ENCODE results near the gene KIR3DL2. TPM values are rescaled to one million over a fixed set of nuclear protein-coding genes. Genes with fewer than 3 reads are reported as not detected.
"Not testable (repeated sequence)": the region's sequence is repeated elsewhere in the genome, so short reads cannot be mapped to it uniquely, and the experiment has no call there.

Gene KIR3DL2
- total RNA-seq, result not detected
- polyA plus RNA-seq, result under 1 TPM in 1 of 2 donors, not detected in 1; 0.20 TPM
- long read RNA-seq, donor 1, result 0 reads
- long read RNA-seq, donor 2, result 0 reads

GRCh38 chr19:54850061-54850640, at the start of gene KIR3DL2:
Gene KIR3DL2, plus strand, starts transcription at chr19:54850443. Its CDS starts 33 bp downstream, at chr19:54850476.
- ATAC-seq (ENCODE audit: low FRiP score); H3K27me3 ChIP-seq (ENCODE audit: control insufficient read depth in 1 of 2, insufficient read depth in 2 of 2, low read length in 1 of 2); DNase-seq; H3K4me1 ChIP-seq (ENCODE audit: control insufficient read depth in 1 of 2, insufficient read depth in 2 of 2, low read length in 2 of 2); intact Hi-C loops (cut with DNase I); H3K4me3 ChIP-seq (ENCODE audit: low read length in 2 of 2); H3K27ac ChIP-seq (ENCODE audit: low read depth in 1 of 2, low read length in 2 of 2); H3K36me3 ChIP-seq (ENCODE audit: control insufficient read depth in 1 of 2, insufficient read depth in 2 of 2, low read length in 1 of 2); H3K9me3 ChIP-seq (ENCODE audit: control insufficient read depth, low read length): not testable (repeated sequence)
- WGBS, 2 donors, result 83 to 89% methylated on average over 16 of the region's 16 CpGs

- intact Hi-C loops (cut with DNase I), result no loop called here
- no peak for DNase-seq
- H3K4me1 ChIP-seq (ENCODE audit: control insufficient read depth in 1 of 2, insufficient read depth in 2 of 2, low read length in 2 of 2), result no peaks in the 10 kb centered on the region
- no peaks in the 10 kb centered on the region for H3K27me3 ChIP-seq (ENCODE audit: control insufficient read depth in 1 of 2, insufficient read depth in 2 of 2, low read length in 1 of 2)
- WGBS, 2 donors, result 83 to 84% methylated on average over 10 of the region's 10 CpGs
- ATAC-seq (ENCODE audit: low FRiP score), result no peak
- H3K9me3 ChIP-seq (ENCODE audit: control insufficient read depth, low read length), result peaks cover 1% of the 10 kb centered on the region
- no peak within 1 kb of the TSS for H3K27ac ChIP-seq (ENCODE audit: low read depth in 1 of 2, low read length in 2 of 2)
- no peaks in the 10 kb centered on the region for H3K36me3 ChIP-seq (ENCODE audit: control insufficient read depth in 1 of 2, insufficient read depth in 2 of 2, low read length in 1 of 2)
- no peak within 1 kb of the TSS for H3K4me3 ChIP-seq (ENCODE audit: low read length in 2 of 2)
These were observed 46.8 kb upstream of the KIR3DL2 start, which contains the start of gene KIR2DL4 for GRCh38 chr19:54803410-54803809. Gene KIR2DL4, plus strand, starts transcription at chr19:54803610. Its CDS starts 42 bp downstream, at chr19:54803652.

- Histone ChIP-seq H3K27me3 (ENCODE audit: control insufficient read depth in 1 of 2, insufficient read depth in 2 of 2, low read length in 1 of 2) (no peaks in the 10 kb centered on the region), H3K9me3 (ENCODE audit: control insufficient read depth, low read length) (peaks cover 1% of the 10 kb centered on the region), H3K4me1 (ENCODE audit: control insufficient read depth in 1 of 2, insufficient read depth in 2 of 2, low read length in 2 of 2) (no peaks in the 10 kb centered on the region), H3K4me3 (ENCODE audit: low read length in 2 of 2) (no peak overlapping the region), H3K27ac (ENCODE audit: low read depth in 1 of 2, low read length in 2 of 2) (no peak overlapping the region), H3K36me3 (ENCODE audit: control insufficient read depth in 1 of 2, insufficient read depth in 2 of 2, low read length in 1 of 2) (no peaks in the 10 kb centered on the region)
- ATAC-seq (ENCODE audit: low FRiP score) (no peak), DNase-seq (no peak)
- intact Hi-C loops (cut with DNase I), result no loop called here
- 48 to 55% methylated on average over 5 of the region's 5 CpGs for WGBS, 2 donors
These were observed 46.1 kb upstream of the KIR3DL2 start for GRCh38 chr19:54804101-54804500.

GRCh38 chr19:54804571-54804970, 45.7 kb upstream of the KIR3DL2 start:
- no peak overlapping the region for H3K4me3 ChIP-seq (ENCODE audit: low read length in 2 of 2)
- WGBS, 2 donors, result 85% methylated on average over 10 of the region's 10 CpGs
- intact Hi-C loops (cut with DNase I), result no loop called here
- peaks cover 1% of the 10 kb centered on the region for H3K9me3 ChIP-seq (ENCODE audit: control insufficient read depth, low read length)
- DNase-seq (no peak), ATAC-seq (ENCODE audit: low FRiP score) (no peak)
- H3K4me1 ChIP-seq (ENCODE audit: control insufficient read depth in 1 of 2, insufficient read depth in 2 of 2, low read length in 2 of 2), result no peaks in the 10 kb centered on the region
- no peak overlapping the region for H3K27ac ChIP-seq (ENCODE audit: low read depth in 1 of 2, low read length in 2 of 2)
- no peaks in the 10 kb centered on the region for H3K36me3 ChIP-seq (ENCODE audit: control insufficient read depth in 1 of 2, insufficient read depth in 2 of 2, low read length in 1 of 2)
- no peaks in the 10 kb centered on the region for H3K27me3 ChIP-seq (ENCODE audit: control insufficient read depth in 1 of 2, insufficient read depth in 2 of 2, low read length in 1 of 2)

- intact Hi-C loops (cut with DNase I), result no loop called here
- WGBS, 2 donors, result 78 to 83% methylated on average over 14 of the region's 14 CpGs
- ATAC-seq (ENCODE audit: low FRiP score), result no peak
- no peaks in the 10 kb centered on the region for H3K4me1 ChIP-seq (ENCODE audit: control insufficient read depth in 1 of 2, insufficient read depth in 2 of 2, low read length in 2 of 2)
- DNase-seq, result no peak
- H3K36me3 ChIP-seq (ENCODE audit: control insufficient read depth in 1 of 2, insufficient read depth in 2 of 2, low read length in 1 of 2), result no peaks in the 10 kb centered on the region
- H3K27ac ChIP-seq (ENCODE audit: low read depth in 1 of 2, low read length in 2 of 2), result no peak overlapping the region
- no peaks in the 10 kb centered on the region for H3K27me3 ChIP-seq (ENCODE audit: control insufficient read depth in 1 of 2, insufficient read depth in 2 of 2, low read length in 1 of 2)
- no peak overlapping the region for H3K4me3 ChIP-seq (ENCODE audit: low read length in 2 of 2)
- peaks cover 1% of the 10 kb centered on the region for H3K9me3 ChIP-seq (ENCODE audit: control insufficient read depth, low read length)
These were observed 44.4 kb upstream of the KIR3DL2 start for GRCh38 chr19:54805665-54806515.

- Histone ChIP-seq H3K4me3 (ENCODE audit: low read length in 2 of 2) (no peak overlapping the region), H3K27ac (ENCODE audit: low read depth in 1 of 2, low read length in 2 of 2) (no peak overlapping the region), H3K9me3 (ENCODE audit: control insufficient read depth, low read length) (peaks cover 1% of the 10 kb centered on the region), H3K4me1 (ENCODE audit: control insufficient read depth in 1 of 2, insufficient read depth in 2 of 2, low read length in 2 of 2) (no peaks in the 10 kb centered on the region), H3K27me3 (ENCODE audit: control insufficient read depth in 1 of 2, insufficient read depth in 2 of 2, low read length in 1 of 2) (no peaks in the 10 kb centered on the region), H3K36me3 (ENCODE audit: control insufficient read depth in 1 of 2, insufficient read depth in 2 of 2, low read length in 1 of 2) (no peaks in the 10 kb centered on the region)
- intact Hi-C loops (cut with DNase I), result no loop called here
- WGBS, 2 donors, result 53 to 73% methylated on average over 2 of the region's 2 CpGs
- DNase-seq (no peak), ATAC-seq (ENCODE audit: low FRiP score) (no peak)
These were observed 43.8 kb upstream of the KIR3DL2 start for GRCh38 chr19:54806516-54806838.

- WGBS, 2 donors, result 62 to 63% methylated on average over 3 of the region's 3 CpGs
- intact Hi-C loops (cut with DNase I); H3K27ac ChIP-seq (ENCODE audit: low read depth in 1 of 2, low read length in 2 of 2); H3K36me3 ChIP-seq (ENCODE audit: control insufficient read depth in 1 of 2, insufficient read depth in 2 of 2, low read length in 1 of 2); H3K4me3 ChIP-seq (ENCODE audit: low read length in 2 of 2); H3K9me3 ChIP-seq (ENCODE audit: control insufficient read depth, low read length); H3K4me1 ChIP-seq (ENCODE audit: control insufficient read depth in 1 of 2, insufficient read depth in 2 of 2, low read length in 2 of 2); DNase-seq; ATAC-seq (ENCODE audit: low FRiP score); H3K27me3 ChIP-seq (ENCODE audit: control insufficient read depth in 1 of 2, insufficient read depth in 2 of 2, low read length in 1 of 2): not testable (repeated sequence)
These were observed 35.7 kb upstream of the KIR3DL2 start for GRCh38 chr19:54814571-54814970.

- ATAC-seq (ENCODE audit: low FRiP score); H3K36me3 ChIP-seq (ENCODE audit: control insufficient read depth in 1 of 2, insufficient read depth in 2 of 2, low read length in 1 of 2); H3K9me3 ChIP-seq (ENCODE audit: control insufficient read depth, low read length); DNase-seq; H3K4me3 ChIP-seq (ENCODE audit: low read length in 2 of 2); intact Hi-C loops (cut with DNase I); H3K27me3 ChIP-seq (ENCODE audit: control insufficient read depth in 1 of 2, insufficient read depth in 2 of 2, low read length in 1 of 2); H3K4me1 ChIP-seq (ENCODE audit: control insufficient read depth in 1 of 2, insufficient read depth in 2 of 2, low read length in 2 of 2); H3K27ac ChIP-seq (ENCODE audit: low read depth in 1 of 2, low read length in 2 of 2): not testable (repeated sequence)
- WGBS, 2 donors, result 82 to 92% methylated on average over 15 to 17 of the region's 17 CpGs
These were observed 34.0 kb upstream of the KIR3DL2 start, which contains the start of gene KIR3DL1 for GRCh38 chr19:54816251-54816650. Gene KIR3DL1, plus strand, starts transcription at chr19:54816468.

All from aorta (tissue), 5 donors.